ENCODE data around the gene PLEKHA3.

DNA sequence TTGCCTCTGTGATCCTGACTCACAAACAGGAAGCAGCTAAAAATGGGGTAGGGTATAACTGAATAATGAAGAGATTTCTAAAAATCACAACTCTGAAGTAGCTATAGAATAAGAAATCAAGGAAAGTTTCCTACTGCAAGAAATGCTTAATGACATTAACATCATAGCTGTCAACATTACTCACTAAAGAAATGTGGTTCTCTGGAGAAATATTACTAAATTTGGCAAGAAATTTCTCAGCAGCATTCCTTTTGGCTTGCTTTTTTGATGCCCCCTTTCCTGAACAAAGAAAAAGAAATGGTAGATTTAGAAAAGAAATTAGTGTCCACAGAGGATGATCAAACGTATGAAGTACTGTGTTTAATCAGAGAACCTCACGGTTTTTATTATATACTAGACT, 38.8 kb upstream of the PLEKHA3 start:
- TF ChIP-seq, protein P1, sequence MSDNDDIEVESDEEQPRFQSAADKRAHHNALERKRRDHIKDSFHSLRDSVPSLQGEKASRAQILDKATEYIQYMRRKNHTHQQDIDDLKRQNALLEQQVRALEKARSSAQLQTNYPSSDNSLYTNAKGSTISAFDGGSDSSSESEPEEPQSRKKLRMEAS (IDR thresholded peaks at IDR 0.05; ENCODE audit: low read depth, low read length): no peak
- TF ChIP-seq, protein P2, sequence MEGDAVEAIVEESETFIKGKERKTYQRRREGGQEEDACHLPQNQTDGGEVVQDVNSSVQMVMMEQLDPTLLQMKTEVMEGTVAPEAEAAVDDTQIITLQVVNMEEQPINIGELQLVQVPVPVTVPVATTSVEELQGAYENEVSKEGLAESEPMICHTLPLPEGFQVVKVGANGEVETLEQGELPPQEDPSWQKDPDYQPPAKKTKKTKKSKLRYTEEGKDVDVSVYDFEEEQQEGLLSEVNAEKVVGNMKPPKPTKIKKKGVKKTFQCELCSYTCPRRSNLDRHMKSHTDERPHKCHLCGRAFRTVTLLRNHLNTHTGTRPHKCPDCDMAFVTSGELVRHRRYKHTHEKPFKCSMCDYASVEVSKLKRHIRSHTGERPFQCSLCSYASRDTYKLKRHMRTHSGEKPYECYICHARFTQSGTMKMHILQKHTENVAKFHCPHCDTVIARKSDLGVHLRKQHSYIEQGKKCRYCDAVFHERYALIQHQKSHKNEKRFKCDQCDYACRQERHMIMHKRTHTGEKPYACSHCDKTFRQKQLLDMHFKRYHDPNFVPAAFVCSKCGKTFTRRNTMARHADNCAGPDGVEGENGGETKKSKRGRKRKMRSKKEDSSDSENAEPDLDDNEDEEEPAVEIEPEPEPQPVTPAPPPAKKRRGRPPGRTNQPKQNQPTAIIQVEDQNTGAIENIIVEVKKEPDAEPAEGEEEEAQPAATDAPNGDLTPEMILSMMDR (IDR thresholded peaks at IDR 0.05; ENCODE audit: low read depth, low read length): no peak
- no peak for TF ChIP-seq POLR2A (IDR thresholded peaks at IDR 0.05; ENCODE audit: extremely low read depth, insufficient read length)
- no peak for TF ChIP-seq MYC (IDR thresholded peaks at IDR 0.05; ENCODE audit: low read depth, low read length)

All from NB4 (cell line).